Activated CD4-positive, alpha-beta memory T cell treated with anti-CD3 and anti-CD28 coated beads, Interleukin-2, amount 10 ng/mL, durations not matched to agents 7 days and 5 days (primary cell): ENCODE results near the gene SPP2. TPM values are rescaled to one million over a fixed set of nuclear protein-coding genes. Genes with fewer than 3 reads are reported as not detected.

Experiments
- CTCF ChIA-PET: fragments of 350-600 bp; sonication (Branson Sonifier 250); formaldehyde crosslinking; loops from one replicate; lab custom pipeline; 2021; ENCODE audit warnings: antibody characterized with exemption, inconsistent platforms; lab: Charles Lee
- POLR2A ChIA-PET: fragments of 350-600 bp; sonication (Branson Sonifier 250); formaldehyde crosslinking; loops from one replicate; lab custom pipeline; 2021; ENCODE audit warnings: antibody characterized with exemption; lab: Charles Lee
- DNase-seq: peaks from one replicate; pipeline ENCODE4 v3.0.0-alpha.2; 2020
- H3K27ac Mint-ChIP-seq: one replicate; pipeline ENCODE4 v1.8.0; 2021; ENCODE audit warnings: mild to moderate bottlenecking, mixed read lengths
- H3K27me3 Mint-ChIP-seq: one replicate; pipeline ENCODE4 v1.8.0; 2021; ENCODE audit warnings: mixed read lengths
- H3K36me3 Mint-ChIP-seq: one replicate; pipeline ENCODE4 v1.8.0; 2021; ENCODE audit warnings: low read depth, mixed read lengths
- H3K4me1 Mint-ChIP-seq: one replicate; pipeline ENCODE4 v1.8.0; 2021; ENCODE audit warnings: mixed read lengths
- H3K4me3 Mint-ChIP-seq: one replicate; pipeline ENCODE4 v1.8.0; 2021; ENCODE audit warnings: mild to moderate bottlenecking, mixed read lengths
- H3K9me3 Mint-ChIP-seq: one replicate; pipeline ENCODE4 v1.8.0; 2021; ENCODE audit warnings: mixed read lengths
- total RNA-seq, 2 experiments: library from RNA; stranded (reverse); gene quantifications; one replicate each; pipeline ENCODE4 v1.2.3, GENCODE V29; 2021

The SPP2 gene
- total RNA-seq, 2 experiments from 2014 or later = not detected

DNA sequence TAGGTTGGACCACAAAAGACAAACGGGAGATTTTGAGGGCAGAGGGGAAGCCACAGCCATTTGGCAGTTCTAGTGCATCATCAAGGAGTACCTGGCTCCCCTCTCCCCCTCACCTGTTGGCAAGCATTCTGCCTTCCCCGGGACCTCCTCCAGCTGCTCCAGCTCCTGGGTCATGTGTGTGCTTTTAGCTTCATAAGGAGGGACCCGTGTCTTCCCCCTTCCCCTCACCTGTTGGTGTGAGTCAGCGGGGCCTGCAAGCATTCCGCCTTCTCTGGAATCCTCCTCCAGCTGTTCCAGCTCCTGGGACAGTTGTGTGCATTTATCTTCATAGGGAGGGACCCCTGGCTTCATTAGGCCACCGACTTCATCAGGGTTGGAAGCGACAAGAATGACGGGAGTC lies 58.8 kb downstream of the SPP2 start:
- H3K36me3 Mint-ChIP-seq = no peaks in the 10 kb centered on the region
- ChIA-PET POLR2A (interaction anchor here (1.0 kb wide), 1 partner anchor 10 kb away, joined by 3 read pairs; no protein-coding TSS in a partner anchor), CTCF (no interaction called here)
- no peaks in the 10 kb centered on the region for H3K4me1 Mint-ChIP-seq
- no peak for DNase-seq
- H3K27ac Mint-ChIP-seq = no peak overlapping the region
- H3K27me3 Mint-ChIP-seq = peaks cover 14% of the 10 kb centered on the region
- H3K4me3 Mint-ChIP-seq = no peak overlapping the region
- no peaks in the 10 kb centered on the region for H3K9me3 Mint-ChIP-seq

DNA sequence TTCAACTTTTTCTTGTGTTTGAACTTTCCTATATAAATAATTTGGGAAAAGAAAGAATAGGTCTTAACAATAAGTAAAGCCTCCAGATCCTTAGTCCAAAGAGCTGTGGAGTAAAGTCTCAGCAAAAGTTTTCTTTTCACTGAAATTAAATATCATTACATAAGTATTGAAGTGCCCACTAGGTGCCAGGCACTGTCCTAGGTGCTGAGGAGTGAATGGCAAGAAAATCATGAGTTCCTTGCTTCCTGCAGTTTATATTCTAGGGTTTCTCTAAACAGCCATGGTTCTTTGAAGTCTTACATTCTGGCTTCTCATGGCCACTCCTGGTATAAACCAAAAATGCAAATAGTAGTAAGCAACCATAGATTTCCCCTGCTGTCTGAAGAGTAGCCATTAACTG lies 59.7 kb downstream of the SPP2 start:
- H3K27ac Mint-ChIP-seq = no peak overlapping the region
- H3K9me3 Mint-ChIP-seq = no peaks in the 10 kb centered on the region
- CTCF ChIA-PET = interaction anchor here (1.7 kb wide), 1 partner anchor 435 kb away, joined by 4 read pairs; no protein-coding TSS in a partner anchor
- DNase-seq = no peak
- no peak overlapping the region for H3K4me3 Mint-ChIP-seq
- H3K27me3 Mint-ChIP-seq = peaks cover 20% of the 10 kb centered on the region
- POLR2A ChIA-PET = no interaction called here
- no peaks in the 10 kb centered on the region for H3K4me1 Mint-ChIP-seq
- H3K36me3 Mint-ChIP-seq = no peaks in the 10 kb centered on the region

DNA sequence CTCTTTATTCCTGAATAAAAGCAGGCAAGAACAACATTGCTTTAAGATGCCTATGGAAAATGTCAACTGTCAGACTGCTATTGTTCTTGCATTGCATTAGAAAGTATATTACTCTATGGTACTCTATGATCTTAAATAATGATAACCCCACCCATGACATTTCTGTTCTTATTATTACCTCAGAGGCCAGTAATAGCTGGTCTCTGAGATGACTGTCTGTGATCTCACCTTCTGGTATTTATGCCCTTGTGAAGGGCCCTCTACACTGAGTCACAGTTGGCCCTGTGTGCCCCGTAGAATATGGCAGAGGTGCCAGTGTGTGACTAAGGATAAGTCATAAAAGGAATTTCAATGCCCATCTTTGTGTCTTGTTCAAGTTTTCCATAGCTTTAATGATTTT lies 61.0 kb downstream of the SPP2 start:
- CTCF ChIA-PET = interaction anchor here (0.7 to 1.4 kb wide), 2 partner anchors 9 to 24 kb away, joined by 3 read pairs; no protein-coding TSS in a partner anchor
- no peaks in the 10 kb centered on the region for H3K36me3 Mint-ChIP-seq
- peaks cover 21% of the 10 kb centered on the region for H3K27me3 Mint-ChIP-seq
- H3K27ac Mint-ChIP-seq = no peak overlapping the region
- H3K9me3 Mint-ChIP-seq = no peaks in the 10 kb centered on the region
- POLR2A ChIA-PET = no interaction called here
- no peak overlapping the region for H3K4me3 Mint-ChIP-seq
- no peaks in the 10 kb centered on the region for H3K4me1 Mint-ChIP-seq
- DNase-seq = no peak

DNA sequence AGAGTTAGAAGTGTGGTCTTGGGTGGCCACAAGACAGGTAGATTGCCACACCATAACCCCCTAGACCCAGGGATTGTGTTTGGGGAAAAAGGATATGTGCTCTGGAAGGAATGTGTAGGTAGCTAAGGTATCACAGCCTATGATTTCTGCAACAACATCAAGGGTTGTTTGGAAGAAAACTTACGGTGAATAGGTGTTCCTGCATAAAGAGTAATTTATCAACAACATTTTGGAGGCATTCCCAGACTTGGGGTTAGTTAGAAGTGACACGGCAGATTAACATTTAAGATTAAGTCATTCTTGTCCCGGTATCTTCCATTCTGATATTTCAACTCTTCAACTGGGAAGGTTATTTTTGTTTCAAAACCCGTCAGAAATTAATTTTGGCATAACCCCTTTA lies 65.5 kb downstream of the SPP2 start:
- H3K36me3 Mint-ChIP-seq = no peaks in the 10 kb centered on the region
- peaks cover 16% of the 10 kb centered on the region for H3K27me3 Mint-ChIP-seq
- H3K4me1 Mint-ChIP-seq = no peaks in the 10 kb centered on the region
- DNase-seq = no peak
- ChIA-PET CTCF (interaction anchor here (1.5 to 1.6 kb wide), 2 partner anchors 385 to 429 kb away, joined by 3 to 4 read pairs; no protein-coding TSS in a partner anchor), POLR2A (no interaction called here)
- H3K9me3 Mint-ChIP-seq = no peaks in the 10 kb centered on the region
- no peak overlapping the region for H3K4me3 Mint-ChIP-seq
- no peak overlapping the region for H3K27ac Mint-ChIP-seq

DNA sequence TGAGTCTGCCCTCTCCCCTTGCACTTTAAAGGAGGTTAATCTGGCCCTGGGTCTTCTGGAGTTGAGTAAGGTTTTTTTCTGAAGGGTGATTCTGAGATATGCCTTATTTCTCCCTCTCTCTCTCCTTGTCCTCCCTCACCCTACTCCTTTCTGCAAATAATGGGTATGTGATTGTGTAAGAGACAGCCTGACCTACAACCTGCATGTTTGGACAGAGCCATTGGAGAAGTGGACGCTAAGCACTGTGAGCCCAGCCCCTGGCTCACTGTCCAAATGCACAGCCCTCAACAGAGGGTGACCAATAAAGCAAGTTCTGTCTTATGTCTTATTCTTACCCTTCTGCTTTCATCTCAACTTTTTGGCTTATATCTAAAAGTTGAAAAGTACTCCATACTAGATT lies 71.5 kb downstream of the SPP2 start:
- H3K27me3 Mint-ChIP-seq = no peaks in the 10 kb centered on the region
- no peaks in the 10 kb centered on the region for H3K36me3 Mint-ChIP-seq
- H3K27ac Mint-ChIP-seq = no peak overlapping the region
- H3K4me3 Mint-ChIP-seq = no peak overlapping the region
- H3K9me3 Mint-ChIP-seq = no peaks in the 10 kb centered on the region
- ChIA-PET POLR2A (no interaction called here), CTCF (no interaction called here)
- no peak for DNase-seq
- H3K4me1 Mint-ChIP-seq = no peaks in the 10 kb centered on the region

DNA sequence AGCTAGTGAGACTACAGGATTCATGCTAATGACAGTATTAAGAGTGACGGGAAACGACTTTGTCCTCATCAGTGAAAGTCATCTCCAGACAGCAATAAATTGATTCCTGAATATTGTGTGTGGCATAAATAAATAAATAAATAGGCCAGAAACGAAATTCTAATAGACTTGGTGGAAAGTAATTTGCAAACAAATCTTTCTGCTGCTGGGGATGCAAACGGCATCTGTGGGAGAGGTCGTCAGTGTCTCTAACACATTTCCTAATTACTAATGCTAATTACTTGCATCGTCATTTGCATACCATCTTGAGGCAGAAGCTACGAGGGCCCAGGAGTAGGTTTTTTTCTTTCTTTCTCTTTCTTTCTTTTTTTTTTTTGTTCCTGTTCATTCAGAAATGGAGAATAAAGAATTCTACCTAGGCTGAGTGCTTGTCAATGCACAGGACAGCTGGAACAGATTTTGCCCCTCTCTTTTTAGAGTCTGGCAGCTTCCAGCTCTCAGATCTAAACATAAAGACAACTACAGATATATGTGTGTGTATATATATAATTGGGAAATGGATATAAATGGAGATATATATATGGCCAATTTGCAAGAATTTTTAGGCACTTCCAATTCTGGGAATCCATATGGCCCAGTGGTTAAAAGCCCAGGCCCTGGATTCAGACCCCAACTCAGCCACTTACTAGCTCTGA lies 75.1 kb downstream of the SPP2 start:
- ChIA-PET POLR2A (no interaction called here), CTCF (interaction anchor here (0.8 kb wide), 1 partner anchor 10 kb away, joined by 4 read pairs; no protein-coding TSS in a partner anchor)
- H3K4me1 Mint-ChIP-seq = no peaks in the 10 kb centered on the region
- no peaks in the 10 kb centered on the region for H3K36me3 Mint-ChIP-seq
- no peaks in the 10 kb centered on the region for H3K9me3 Mint-ChIP-seq
- no peak overlapping the region for H3K27ac Mint-ChIP-seq
- no peak for DNase-seq
- H3K27me3 Mint-ChIP-seq = peaks cover 3% of the 10 kb centered on the region
- H3K4me3 Mint-ChIP-seq = no peak overlapping the region

DNA sequence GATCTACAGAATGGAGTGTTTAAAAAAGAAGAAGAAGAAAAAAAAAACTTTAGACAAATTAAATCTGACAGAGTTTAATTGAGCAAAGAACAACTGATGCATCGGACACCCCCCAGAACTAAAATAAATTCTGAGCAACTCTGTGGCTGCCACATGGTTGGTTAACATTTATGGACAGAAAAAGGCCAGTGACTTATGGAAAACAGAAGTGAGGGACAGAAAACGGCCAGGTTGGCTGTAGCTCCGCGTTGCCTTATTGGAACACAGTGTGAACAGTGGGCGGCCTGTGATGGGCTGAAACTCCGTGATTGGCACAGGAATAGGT lies 75.6 kb downstream of the SPP2 start:
- CTCF ChIA-PET = interaction anchor here (0.8 kb wide), 1 partner anchor 9 kb away, joined by 4 read pairs; no protein-coding TSS in a partner anchor
- POLR2A ChIA-PET = no interaction called here

More for the DNA sequence above, 75.6 kb downstream of the SPP2 start:
- H3K4me3 Mint-ChIP-seq = no peak overlapping the region
- DNase-seq = no peak
- H3K9me3 Mint-ChIP-seq = no peaks in the 10 kb centered on the region
- no peaks in the 10 kb centered on the region for H3K4me1 Mint-ChIP-seq
- peaks cover 4% of the 10 kb centered on the region for H3K27me3 Mint-ChIP-seq
- H3K36me3 Mint-ChIP-seq = no peaks in the 10 kb centered on the region
- no peak overlapping the region for H3K27ac Mint-ChIP-seq

Other genes starting within 250 kb of the SPP2 start
- gene HJURP, start 196.2 kb upstream of the SPP2 start, total RNA-seq = 100 to 1,000 TPM; 126 to 129 TPM
- not detected for gene TRPM8, start 133.3 kb upstream of the SPP2 start, total RNA-seq